Stimulated activated CD4-positive, alpha-beta T cell treated with anti-CD3 and anti-CD28 coated beads, Interleukin-4, amount 100 ng/mL, for 24 hours (primary cell): ENCODE results near the gene MOGAT1.
"Not testable (repeated sequence)": the region's sequence is repeated elsewhere in the genome, so short reads cannot be mapped to it uniquely, and the experiment has no call there.

Experiments used
- DNase-seq: peaks from one replicate; pipeline ENCODE4 v3.0.0-alpha.2; 2020

Gene MOGAT1

DNA sequence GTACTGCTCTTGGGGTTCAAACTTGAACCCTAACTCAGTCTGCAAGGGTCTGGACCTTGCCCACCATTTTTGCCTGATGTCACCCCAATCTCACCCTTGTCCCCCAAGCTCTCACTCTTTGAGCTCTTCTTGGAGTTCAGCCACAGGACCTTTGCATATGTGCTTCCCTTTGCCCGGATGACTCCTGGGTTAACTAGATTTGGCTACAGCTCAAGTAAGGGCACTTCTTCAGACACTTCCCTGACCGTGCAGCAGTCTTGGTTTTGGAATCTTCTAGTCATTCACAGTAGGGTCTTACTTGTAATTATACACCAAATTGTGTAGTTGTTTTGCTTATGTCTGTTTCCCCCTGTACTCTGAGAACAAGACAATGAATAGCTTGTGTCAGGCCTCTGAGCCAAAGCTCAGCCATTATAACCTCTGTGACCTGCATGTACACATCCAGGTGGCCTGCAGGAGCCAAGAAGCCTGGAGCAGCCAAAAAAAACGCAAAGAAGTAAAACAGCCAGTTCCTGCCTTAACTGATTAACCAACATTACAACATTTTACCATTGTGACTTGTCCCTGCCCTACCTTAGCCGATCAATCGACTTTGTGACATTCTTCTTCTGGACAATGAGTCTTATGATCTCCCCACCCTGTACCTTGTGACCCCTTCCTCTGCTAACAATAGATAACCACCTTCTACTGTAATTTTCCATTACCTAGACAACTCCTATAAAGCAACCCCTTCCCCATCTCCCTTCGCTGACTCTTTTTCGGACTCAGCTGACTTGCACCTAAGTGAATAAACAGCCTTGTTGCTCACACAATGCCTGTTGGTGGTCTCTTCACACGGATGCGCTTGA, 1.0 kb upstream of the MOGAT1 start:
- DNase-seq = no peak

DNA sequence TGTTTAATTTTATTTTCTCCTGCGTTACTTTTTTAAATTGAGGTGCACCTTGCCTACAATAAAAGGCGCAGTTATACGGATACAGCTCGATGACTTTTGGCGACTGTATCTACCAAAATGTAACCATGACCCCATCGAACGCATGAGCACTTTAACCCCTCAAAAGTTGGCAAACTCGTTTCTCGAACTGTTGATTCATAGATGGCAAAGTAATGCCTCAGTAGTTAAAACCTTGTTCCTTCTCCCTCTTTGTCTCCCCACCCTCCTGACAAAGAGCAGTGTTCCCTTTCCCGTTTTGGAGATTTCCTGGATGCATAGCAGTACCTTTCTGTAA, 577 bp downstream of the MOGAT1 start:
- no peak for DNase-seq

DNA sequence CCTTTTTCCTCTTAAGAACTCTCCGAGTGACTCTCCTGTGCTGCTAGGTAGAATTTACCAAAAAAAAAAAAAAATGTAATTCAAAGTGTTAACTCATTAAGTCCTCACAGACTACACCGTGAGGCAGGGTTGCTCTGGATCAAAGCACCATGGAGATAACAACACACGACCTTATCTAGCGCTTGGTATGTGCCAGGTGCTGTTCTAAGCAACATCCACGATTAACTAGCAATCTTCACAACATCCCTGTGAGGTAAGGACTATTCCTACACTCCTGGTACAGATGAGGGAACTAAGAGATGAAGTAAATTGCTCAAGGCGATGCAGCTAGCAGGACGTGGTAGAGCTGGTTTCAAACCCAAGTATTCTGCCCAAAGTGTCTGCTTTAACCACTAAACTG, 1.8 kb downstream of the MOGAT1 start:
- no peak for DNase-seq

DNA sequence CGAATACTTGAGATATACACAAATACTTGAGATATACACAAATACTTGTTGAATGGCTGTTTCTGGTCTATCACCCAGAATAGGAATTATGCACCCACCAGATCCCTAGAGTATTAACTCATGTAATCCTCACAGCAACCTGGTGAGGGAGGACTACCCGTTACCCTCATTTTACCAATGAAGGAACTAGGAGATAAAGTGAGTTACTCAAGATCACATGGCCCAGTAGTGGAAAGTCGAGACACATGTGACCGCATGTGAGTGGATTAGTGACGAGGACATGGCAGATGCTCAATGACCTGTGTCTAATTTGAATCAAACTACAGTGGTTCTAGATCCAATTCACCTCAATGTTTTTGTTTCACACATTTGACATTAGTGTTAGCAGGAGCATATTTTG, 2.4 kb downstream of the MOGAT1 start:
- DNase-seq = no peak

DNA sequence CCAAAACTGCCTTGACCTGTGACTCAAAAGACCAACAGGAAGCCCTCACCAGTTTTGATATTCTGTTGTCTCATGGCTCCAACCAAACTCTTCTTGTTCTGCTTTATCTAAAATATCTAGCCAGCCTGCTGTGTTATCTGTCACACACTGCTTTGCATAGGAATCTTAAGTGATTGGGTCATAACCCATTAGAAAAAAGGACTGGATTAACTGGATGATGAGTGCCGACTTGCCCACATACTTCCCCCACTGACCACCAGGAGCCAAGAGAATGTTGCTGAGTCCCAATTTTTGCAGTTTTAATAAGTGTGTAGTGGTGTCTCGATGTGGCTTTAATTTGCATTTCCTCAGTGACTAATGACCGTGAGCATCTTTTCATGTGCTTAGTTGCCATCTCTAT, 6.5 kb downstream of the MOGAT1 start:
- DNase-seq = no peak

DNA sequence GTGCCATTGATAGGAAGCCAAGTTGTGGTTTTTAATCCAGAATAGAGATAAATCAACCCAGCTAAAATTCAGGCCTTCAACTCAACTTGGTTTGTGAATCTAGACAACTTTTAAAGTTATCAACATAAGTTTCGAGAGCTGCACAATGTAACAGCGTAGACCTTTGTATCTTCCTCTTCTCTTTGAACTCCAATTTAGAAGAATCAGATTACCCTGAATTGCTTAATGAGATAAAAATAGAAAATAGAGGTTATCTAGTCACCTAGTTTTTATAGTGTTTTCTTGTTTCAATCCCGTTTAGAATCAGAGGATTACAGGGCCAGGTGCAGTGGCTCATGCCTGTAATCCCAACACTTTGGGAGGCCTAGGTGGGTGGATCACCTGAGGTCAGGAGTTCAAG, 12.3 kb downstream of the MOGAT1 start:
- DNase-seq = no peak

DNA sequence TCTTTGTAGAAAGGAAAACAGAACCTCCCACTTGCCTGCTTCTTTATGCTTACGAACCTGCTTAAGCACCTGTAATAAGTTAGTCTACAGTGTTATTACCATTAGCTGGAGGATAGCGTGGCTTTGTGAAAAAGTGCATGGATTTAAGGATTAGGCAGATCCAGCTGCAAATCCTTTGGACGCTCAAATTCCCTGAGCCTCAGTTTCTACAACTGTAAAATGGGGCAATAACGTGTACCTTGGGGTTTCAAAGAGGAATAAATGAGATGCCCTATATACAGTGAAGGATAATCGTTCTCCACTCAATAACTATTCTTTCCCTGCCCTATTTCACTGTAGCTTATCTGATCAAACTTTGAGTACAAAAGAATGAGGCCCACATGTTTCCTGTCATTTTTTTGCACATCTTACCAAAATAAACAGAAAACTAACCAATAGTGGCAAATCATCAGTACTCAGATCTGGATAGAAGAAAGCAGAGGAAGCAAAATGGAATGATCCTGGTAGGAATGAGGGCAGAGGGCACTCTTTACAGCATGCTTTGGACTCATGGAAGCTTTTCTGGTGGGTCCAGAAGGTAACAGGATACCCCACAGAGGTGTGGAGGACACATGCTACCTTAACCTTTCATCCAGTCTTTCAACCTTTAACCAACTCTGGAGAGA, 14.8 kb downstream of the MOGAT1 start:
- no peak for DNase-seq

DNA sequence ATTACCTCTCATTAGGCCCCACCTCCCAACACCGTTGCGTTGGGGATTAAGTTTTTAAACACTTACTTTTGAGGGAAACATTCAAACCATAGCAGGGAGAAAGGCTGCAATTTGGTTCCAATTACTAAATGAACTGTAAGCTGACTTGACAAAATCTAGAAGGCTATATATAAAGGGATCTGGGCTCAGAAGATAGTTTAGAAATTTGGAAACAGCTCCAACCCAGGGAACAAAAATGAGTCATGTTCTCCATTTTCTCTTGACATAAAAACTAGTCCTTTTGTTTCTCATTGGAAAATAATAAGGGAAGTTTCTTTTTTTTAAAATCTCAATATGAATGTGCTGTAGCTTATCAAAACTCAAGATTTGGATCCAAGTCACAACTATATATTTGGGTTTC, 17.5 kb downstream of the MOGAT1 start:
- no peak for DNase-seq

DNA sequence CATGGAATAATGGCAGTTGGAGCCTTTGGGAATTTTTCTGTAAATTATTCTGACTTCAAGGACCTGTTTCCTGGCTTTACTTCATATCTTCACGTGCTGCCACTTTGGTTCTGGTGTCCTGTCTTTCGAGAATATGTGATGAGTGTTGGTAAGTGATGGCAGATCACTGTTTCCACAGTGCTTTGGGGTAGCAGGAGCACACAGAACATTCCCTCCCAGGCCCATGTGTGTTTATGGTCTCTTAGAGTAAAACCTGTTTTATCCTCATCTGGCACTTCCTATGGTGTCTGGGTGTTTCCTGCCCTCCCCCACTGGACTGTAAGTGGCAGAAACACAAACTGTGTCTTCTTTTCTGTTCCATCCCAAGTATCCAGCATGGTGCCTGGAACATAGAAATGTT, 17.9 kb downstream of the MOGAT1 start:
- no peak for DNase-seq

DNA sequence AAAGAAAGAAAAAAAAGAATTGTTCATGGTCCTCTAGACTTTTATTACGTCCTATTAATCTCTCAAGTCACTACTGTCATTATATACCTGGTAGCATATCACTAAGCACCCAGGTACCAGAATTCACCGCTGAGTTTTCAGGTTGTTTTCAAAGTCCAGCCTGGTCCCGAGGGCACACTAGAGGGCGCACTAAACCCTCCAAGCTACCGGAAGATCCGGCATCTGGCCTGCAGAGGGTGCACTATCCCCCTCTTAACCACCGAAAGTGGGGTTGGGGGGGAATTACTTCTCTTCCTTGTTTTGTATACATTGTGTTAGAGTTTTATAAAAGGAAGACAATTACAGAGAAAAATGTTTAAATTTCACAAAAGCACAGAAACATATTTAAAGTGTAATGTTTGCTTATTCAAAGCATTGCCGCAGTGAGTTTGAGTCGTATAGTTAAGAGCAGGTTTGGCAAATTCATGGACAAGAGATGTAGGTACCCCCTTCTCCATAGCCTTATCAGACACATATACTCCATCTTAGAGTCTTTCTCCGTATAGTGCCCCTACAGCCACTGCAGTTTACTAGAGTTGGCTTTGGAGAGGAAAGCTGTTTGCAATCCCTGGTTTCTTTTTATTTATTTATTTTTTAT, 19.2 kb downstream of the MOGAT1 start:
- DNase-seq = peak; percentile 75

DNA sequence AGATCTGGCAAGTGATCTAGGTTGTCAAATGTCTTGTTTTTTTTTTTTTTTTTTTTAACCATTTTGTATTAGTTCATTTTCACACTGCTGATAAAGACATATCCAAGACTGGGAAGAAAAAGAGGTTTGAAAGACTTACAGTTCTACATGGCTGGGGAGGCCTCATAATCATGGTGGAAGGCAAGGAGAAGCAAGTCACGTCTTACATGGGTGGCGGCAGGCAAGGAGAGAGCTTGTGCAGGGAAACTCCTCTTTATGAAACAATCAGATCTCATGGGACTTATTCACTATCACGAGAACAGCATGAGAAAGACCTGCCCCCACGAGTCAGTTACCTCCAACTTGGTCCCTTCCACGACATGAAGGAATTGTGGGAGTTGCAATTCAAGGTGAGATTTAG, 22.0 kb downstream of the MOGAT1 start:
- not testable (repeated sequence) for DNase-seq

DNA sequence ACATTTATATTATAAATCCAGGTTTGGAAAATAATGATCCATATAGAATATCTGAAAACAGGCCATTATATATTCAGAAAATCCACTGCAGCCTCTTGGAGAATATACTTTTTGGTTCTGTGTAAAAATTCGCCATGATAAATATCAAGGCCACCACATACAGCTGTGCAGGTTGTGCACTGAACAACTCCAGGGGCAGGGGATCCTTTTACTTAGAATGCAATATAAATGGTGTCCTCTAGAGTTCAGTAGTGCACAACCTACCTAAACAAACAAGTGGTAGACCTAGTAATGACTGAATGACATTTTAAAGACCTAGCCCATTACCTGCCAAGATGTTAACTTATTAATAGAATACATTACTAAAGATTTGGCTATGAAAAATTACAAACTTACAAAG, 22.4 kb downstream of the MOGAT1 start:
- no peak for DNase-seq

DNA sequence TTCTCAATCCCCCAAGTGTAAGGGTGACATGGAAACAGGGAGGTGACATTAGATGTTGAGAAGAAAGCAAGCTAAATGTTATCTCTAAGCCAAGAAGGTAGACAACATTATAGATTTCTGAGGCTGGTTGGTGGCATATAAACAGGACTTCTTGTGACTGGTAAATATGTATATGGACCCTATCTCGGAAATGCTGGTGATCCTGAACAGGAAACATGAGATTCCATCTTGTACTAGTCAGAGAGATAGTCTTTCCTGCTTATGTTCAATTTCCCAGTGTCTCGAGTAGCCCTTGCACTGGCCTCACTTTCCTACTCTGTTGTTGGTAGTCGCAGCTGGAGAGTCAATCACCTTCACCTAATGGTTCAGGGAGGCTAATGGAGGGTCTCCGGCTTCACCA, 26.8 kb downstream of the MOGAT1 start:
- DNase-seq = no peak

DNA sequence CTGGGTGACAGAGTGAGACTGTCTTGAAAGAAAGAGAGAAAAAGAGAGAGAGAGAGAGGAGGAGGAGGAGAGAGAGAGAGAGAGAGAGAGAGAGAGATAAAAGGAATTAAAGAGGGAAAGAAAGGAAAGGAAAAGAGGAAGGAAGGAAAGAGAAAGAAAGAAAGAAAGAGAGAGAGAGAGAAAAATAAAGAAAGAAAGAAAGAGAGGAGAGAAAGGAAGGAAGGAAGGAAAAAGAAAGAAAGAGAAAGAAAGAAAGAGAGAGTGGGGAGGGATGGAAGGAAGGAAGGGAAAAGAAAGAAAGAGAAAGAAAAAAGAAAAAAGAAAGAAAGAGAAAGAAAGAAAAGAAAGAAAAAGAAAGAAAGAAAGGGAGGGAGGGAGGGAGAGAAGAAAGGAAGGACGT, 29.8 kb downstream of the MOGAT1 start:
- DNase-seq = no peak

DNA sequence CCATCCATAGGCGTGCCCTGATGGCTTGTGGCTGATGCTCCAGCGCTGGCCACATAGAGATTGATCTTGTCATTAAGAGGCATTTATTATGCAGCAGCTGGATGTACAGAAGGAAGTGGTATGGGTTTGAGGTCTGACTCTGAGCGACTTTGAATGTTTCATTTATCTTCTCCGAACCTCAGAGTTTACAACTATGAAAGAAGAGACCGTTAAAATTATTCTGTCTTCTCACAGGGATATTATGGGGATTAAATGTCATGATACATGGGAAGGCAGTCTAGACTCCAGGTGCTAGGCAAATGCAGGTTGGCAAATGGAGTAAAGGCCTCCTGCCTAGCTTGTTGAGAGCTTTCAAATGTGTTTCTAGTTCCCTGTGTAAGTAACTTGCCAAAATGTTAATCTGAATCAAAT, 30.3 kb downstream of the MOGAT1 start:
- DNase-seq = no peak

DNA sequence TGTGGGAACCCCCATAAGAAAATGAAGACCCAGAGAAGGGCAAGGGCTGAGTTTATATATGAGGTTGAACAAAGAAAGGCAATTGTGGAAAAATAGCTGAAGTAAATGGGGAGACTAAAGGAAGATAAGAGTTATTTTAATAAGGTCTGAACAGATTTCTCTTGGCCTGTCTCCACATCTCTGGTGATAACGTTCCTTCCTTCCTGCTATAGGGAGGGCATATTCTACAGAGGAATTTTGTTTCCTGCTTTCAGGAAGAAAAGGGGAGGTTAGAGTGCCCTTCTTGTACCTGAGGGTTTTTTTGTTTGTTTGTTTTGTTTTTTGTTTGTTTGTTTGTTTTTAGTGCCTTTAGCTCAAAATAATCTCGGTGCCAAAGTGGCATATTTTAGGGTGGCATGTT, 31.6 kb downstream of the MOGAT1 start:
- DNase-seq = no peak

DNA sequence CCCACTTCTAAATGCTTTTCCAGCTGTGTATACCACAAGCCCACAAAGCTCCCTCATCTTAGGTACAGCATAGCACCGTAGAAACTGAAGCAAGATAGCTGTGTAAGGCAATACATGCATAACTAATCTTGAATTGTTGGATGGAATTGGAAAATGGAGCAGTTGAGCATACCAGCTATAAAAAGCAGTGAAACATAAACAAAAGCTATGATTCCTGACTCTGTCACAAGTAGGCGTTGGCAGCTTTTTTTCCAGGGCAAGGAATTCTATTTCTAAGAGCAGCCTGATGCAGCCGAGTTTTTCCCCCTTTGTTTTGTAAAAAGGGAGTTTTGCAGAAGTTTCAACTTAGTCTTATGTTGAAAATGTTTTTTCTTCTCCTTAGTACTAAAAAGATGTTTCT, 32.4 kb downstream of the MOGAT1 start:
- DNase-seq = no peak

DNA sequence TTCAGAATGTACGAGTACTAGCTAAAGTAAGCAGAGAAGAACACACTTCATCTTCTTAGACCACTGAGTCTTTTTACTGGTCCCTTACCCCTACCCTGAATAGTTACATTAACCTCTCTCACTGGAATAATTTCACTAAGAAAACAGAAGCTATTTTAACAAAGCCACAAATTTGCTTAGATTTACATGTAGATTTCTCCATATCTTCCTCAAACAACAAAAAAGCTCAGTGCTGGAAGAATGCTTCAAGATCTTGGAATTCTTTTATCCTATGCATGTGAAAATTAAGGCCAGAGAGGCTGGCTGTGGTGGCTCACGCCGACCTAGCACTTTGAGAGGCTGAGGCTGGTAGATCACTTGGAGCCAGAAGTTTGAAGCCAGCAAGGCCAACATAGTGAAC, 35.2 kb downstream of the MOGAT1 start:
- no peak for DNase-seq

DNA sequence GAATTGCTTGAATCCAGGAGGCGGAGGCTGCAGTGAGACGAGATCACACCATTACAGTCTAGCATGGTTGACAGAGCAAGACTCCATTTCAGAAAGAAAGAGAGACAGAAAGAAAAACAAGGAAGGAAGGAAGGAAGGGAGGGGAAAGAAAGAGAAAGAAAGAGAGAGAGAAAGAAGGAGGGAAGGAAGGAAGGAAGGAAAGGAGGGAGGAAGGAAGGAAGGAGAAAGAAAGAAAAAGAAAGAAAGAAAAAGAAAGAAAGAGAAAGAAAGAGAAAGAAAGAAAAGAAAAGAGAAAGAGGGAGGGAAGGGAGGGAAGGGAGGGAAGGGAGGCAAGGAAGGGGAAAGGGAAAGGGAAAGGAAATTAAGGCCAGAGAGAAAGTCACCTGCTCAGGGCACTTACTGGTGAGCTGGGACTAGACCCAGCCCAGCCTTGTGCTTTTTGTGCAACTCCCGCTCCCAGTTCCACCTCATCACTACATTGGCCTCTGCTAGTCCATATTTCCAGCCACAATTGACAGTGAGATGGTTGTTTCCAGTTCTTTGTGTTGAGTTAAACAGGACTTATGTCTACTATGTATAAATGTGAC, 35.7 kb downstream of the MOGAT1 start:
- DNase-seq = no peak

DNA sequence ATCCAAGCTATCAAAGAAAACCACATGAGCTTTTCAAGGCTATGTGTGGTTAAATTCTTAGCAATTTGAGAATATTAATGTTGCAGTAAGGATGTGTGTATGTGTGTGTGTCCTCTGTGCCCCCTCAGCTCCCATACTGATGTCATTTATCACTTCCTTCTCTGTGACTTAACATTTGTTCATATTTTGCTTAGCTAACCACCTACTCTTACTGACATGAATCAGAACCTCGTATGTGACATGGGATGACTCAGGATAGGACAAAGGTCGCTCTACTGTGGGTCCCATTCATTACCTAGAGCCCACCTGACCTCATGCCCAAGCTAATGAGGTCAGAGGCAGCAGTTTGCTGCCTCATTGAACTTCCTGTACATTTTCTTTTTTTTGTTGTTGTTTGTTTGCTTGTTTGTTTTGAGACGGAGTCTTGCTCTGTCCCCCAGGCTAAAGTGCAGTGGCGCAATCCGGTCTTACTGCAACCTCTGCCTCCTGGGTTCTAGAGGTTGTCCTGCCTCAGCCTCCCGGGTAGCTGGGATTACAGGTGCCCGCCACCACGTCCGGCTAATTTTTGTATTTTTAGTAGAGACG, 36.3 kb downstream of the MOGAT1 start:
- DNase-seq = no peak

DNA sequence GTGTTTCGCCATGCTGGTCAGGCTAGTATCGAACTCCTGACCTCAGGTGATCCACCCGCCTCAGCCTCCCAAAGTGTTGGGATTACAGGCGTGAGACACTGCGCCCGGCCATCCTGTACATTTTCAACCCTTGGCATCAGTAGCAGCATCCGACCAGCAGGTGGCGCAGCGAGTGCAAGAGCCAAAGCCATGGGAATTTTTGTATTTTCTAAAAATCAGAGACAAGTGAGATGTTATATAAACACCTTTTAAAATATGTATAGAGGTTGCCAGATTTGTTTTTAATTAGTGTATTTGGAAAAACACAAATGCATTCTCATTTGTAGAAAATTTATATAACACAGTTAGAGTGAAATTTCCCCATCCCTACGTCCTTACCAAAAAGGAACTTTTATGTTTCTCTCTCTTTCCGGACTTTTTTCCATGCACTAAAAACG, 36.8 kb downstream of the MOGAT1 start:
- peak; percentile 82 for DNase-seq

DNA sequence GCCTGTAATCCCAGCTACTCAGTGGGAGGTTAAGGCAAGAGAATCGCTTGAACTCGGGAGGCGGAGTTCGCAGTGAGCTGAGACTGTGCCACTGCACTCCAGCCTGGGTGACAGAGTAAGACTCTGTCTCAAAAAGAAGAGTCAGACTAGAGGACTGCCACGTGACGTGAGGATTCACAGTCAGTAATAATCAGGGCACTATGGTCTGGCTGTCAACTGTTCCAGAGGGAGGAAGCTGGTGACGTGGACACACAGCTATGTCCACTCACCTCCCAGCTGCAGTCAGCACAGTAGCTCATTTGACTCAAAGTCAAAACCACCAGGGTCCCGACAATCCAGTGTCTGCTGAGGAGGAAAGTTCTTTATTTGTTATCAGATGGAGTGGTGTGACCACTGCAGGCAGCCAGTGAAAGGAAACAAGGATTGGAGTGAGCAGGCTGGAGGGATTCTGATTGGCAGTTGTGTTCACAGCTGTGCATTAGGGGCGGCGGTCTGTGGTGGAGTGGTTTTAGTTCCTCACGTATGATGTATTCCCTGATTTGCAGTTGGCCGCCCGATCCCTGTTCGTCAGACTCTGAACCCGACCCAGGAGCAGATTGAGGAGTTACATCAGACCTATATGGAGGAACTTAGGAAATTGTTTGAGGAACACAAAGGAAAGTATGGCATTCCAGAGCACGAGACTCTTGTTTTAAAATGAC, 37.9 kb downstream of the MOGAT1 start:
- DNase-seq = no peak

DNA sequence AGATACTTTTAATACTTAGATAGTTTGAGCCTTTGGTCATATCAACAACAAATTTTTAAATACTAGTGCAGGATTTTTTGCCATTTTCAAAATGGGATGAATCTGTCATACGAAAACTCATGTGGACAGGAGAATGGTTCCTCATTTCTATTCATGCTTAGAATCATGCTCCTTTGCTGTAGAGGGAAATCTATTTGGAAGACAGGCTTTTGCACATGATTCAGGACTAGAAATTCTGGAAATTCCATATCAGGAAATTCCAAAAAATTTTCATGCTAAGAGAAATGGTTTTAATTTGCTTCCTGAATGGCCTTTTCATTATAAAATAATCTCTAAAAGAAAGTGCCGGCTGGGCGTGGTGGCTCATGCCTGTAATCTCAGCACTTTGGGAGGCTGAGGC, 39.3 kb downstream of the MOGAT1 start:
- DNase-seq = no peak
